ENCODE data around the gene ABHD1.
"Not testable (repeated sequence)": the region's sequence is repeated elsewhere in the genome, so short reads cannot be mapped to it uniquely, and the experiment has no call there.

Gene ABHD1

DNA sequence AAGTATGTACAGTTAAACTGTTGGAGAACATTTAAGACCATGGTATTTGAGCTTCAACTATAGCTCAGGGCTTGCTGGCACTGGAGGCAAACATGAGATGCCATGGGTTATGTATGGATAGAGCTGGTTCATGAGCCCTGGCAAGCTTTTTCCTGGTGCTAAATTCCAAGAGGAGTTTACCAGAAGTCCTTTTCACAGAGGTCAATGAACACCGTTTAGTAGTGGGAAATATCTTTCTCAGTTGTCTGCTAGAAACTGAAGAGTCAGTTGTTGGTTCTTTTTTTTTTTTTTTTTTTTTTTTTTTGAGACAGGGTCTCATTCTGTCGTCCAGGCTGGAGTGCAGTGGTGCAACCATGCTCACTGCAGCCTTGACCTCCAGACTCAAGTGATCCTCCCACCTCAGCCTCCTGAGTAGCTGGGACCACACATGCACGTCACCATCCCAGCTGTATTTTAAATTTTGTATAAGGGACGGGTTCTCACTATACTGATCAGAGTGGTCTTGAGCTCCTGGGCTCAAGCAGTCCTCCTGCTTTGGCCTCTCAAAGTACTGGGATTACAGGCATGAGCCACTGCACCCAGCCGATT is 35.7 kb upstream of the ABHD1 start:
- DNase-seq = no peak

DNA sequence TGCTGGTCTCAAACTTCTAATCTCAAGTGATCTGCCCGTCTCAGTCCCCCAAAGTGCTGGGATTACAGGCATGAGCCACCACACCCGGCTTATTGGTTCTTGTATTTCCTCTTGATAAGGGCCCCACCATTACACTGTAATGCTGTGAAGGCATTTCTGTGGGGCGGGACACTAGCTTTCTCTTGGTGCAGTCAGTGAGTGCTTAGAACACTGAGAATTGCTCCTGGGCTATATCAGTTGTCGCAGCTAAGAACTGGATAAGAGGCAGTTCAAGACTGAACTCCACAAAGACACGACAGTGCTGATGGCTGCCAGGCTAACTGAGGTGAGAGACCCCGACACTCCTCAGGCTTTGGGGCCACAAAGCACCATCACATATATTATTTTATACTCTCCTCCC is 35.0 kb upstream of the ABHD1 start:
- DNase-seq = no peak

DNA sequence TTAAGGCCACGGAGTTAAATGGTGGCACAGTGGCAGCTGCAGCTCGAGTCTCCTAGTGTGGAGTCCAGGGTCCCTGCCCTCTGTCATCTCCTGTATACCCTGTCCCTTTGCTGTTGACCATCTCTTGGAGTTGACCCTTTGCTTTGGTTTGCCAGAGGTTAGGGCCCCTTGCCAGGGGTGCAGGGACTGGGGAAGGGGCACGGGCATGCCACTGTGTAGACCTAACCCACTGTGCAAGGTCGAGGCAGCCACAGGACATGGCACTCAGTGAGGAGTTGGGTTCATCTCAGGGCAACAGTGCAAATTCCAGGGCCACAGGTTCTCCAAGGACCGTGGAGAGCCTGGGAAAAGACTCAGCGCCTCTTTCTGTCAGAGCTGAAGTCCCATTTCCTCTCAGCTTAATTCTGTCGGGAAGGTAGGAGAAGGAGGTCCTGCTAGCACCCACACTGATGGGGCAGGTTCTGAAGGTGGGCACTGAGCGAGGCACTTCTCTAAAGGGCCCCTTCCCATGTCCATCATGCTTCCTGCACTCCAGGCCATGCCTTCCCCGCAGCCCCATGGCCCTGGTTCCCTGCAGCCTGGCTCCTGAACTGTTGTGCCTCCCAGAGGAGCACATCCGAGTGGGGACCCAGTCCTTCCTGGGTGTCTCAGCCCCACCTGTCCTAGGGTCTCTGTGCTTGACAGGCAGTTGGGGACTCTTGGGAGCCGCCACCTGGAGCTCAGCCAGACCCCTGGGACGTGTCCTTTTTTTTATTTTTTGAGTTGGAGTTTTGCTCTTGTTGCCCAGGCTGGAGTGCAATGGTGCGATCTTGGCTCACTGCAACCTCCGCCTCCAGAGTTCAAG is 34.3 kb upstream of the ABHD1 start:
- DNase-seq = no peak

DNA sequence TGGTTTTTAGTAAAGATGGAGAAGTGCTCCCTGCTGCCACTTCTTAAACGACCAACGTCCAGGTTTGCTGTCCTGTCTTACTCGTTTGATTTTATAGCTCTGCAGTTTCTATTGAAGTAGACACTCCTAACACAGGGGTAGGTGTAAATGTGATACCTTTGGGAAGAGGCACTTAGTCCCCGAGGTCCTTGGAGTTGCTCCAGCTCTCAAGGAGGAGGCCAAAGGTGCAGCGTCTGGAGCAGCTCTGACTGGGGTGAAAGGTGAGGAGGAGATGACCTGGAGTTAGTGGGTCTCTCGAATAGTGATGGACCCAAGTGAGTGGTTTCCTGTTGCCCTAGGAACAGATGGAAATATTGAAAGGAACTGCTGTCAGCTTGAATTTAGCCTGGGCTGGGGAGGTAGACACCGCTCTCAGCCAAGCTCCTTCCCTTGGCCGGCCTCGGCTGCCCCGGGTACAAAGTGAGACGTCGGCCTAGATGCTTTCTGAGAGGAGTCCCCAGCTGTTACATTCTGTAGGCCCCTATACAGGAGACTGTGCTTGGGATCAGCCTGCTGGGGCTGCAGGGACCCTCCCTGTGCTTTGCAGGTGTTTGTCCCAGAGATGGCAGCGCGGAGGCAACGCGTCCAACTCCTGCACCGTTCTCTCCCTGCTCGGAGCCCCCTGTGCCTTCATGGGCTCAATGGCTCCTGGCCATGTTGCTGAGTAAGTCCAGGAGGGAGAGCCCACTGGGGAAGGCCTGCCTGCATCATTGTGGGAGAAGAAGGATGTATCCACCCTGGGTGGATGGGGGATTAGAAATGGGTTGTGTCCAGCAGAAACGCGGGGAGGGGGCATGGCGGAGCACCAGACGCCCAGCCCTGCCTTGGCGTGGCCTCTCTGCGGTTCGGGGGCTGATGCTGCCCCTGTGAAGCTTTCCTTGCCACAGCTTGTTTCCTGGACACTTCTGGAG is 31.6 kb upstream of the ABHD1 start:
- no peak for DNase-seq

DNA sequence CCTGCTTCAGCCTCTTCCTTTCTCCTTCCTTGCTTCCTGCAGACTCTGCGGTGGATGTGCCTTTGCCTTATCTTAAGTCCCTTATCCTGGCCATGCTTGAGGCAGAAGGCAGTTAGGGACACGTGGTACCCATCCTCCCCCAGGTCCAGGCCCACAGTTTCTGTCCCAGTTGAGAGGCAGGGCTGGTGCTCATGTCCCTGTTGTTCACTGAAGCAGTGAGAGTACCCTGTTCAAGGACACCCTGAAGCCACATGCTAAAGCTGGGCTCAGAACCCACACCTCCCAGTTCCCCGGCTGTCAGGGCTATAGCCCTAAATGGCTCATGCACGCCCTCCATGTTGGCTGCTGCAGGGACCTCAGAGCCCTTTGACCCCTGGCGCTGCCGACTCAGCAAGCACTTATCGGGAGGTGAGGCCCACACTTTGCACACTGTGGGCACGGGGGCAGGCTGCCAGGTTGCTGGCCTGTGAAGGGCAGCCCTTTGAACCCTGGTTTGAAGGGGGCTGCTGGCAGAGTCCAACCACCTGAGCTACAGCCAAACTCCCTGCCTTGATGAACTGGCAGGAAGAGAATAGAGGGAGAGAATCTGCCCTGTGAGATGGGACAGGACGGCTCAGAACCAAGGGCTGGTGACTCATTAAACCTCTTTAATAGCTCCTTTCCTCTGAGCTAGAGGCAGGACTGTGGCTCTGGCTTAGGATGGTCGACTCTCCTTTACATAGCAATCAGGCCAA is 30.8 kb upstream of the ABHD1 start:
- no peak for DNase-seq

DNA sequence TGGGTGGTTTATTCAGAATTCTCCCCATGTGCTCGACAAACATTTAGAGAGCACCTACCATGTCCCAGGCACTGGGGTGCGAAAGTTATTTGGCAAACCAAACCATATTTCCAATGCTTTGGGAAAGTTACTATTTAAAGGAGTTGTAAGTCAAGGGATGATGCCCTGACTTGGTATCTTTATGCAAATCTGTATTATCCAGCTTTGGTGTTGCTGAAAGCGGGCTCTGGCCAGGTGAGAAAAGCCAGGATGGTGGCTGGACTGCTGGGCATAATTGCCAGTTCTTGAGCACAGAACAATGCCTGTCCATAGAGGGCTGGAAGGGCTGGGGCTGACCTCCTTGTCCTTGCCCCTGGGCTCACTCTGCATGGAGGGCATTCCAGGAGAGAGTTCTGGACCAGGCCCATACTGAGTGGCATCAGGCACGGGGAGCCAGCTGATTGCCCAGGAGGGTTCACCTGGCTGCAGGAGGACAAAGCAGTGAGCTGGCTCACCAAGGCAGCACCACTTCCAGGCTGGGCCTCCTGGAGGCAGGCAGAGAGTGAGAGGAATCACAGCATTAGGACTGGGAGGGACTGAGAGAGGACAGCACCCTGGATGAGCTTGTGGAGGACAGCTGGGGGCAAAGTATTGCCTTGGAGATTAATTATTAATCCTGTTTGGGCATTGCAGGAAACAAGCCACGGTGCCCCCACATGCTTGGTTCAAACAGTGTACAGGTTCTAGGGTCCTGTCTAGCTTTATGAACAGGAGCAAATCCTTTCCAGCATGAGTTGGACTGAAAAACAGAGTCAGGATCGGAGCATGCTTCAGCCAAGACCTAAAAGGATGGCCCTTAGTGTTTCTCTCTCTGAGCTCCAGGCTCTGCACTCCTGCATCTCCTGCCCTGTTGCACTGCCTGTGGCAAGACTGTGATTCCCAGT is 29.9 kb upstream of the ABHD1 start:
- DNase-seq = no peak

DNA sequence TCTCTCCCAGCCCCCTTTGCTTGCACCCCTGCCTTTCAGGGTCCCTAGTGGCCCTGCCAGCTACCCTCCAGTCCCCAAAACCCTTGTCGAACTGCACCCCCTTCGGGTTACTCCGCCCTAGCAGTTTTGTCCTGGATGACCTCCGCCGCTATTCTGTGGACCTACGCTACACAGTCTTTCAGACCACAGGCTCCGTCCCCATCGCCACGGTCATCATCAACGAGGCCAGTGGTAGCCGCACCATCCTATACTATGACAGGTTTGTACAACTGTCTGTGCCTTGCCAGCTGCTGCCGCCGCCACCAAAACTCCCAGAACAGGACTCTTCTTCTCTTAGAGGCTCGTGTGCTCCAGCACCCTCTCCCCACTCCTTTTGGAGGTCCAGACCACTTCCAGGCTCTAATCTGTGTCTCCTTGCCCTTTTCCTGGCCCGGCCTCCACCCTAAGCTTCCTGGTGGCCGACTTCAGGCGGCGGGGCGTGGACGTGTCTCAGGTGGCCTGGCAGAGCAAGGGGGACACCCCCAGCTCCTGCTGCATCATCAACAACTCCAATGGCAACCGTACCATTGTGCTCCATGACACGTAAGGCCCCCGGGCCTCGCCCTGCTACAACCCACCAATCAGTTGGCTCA is 29.1 kb upstream of the ABHD1 start:
- no peak for DNase-seq

DNA sequence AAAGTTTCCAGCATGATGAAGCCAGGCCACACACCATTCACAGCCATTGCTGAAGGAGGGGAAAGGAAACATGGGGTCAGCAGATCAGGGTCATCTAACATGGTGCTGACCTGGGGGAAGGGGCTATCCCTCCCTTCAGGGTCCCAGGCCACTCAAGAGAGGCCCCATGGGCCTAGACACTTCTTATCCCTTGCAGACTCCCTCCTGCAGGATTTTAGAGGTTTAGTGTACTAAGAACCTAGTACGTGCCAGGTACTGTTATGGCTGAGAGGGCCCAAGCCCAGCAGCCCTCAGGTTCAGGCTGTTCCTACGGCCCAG is 28.2 kb upstream of the ABHD1 start:
- DNase-seq = no peak

DNA sequence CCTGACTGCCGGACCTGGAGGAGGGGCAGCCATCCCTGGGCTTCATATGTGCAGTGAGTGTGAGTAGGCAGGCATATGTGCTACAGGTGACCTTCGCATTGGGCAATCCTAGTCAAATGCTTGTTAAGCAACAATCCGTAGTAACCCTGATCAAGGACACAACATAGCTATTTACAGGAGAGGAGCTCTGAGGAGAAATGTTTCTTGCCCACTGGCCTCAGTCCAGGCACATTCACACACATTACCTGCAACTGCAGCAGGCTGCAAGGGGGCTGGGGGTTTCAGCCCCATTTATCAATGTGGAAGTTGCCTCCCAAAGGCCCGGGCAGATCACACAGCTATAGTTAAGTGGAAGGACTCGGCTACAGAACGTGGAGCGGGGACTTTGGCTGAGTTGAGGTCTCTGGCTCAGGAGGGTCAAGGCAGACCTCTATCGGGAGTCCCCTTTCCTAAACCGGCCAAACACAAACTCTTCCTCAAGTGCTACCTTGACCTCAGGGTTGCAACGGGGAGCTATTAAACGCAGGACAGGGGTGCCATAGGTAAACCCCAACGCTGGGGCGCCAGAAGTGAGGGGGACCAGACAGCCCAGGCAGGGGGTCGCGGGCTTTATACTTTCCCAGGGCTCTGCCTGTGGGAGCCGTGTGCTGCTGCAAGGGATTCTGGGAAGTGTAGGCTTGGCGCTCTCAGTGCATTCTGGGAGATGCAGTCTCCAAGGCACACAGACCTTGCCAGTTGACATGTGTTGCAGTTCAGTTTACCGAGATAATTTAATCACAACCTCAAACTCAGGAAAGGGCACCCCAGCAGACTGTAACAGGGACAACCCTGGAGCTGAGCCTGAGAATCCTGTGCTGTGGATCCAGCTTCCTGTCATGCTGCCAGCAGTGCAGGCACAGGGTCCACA is 27.6 kb upstream of the ABHD1 start:
- DNase-seq = peak; percentile 38

DNA sequence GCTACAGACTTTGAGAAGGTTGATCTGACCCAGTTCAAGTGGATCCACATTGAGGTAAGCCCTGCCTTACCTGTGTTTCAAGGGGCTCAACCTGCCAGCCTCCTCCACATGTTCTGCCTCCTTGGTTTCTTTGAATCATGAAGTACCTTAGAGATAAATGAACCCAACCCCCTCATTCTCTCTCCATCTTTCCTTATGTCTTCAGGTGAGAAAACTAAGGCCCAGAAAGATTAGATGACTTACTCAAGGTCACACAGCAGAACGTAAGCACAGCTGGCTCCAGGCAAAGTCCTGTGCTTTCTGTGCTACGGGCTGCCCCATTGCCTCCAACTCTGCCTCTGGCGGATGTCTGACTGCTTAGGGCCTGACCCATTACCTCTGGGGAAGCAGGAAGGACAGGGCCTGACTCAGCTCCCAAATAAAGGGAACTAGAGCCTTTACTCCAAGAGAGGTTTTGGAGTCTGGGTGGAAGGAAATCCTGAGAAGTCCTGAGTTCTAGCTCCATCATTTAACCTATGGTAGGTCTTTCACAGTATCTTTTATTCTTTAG is 26.8 kb upstream of the ABHD1 start:
- DNase-seq = no peak

DNA sequence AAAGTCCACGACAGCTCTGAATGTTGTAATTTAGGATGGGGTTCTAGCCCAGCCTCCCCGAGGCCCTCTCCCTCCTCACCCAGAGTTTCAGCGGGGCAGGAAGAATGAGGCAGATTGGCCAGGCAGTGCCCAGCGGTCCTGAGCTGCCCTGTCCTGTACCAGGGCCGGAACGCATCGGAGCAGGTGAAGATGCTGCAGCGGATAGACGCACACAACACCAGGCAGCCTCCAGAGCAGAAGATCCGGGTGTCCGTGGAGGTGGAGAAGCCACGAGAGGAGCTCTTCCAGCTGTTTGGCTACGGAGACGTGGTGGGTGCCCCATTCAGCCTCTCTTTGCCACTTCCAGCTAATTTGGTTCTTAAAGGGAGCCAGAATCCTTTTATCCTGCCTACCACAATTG is 26.3 kb upstream of the ABHD1 start:
- no peak for DNase-seq

DNA sequence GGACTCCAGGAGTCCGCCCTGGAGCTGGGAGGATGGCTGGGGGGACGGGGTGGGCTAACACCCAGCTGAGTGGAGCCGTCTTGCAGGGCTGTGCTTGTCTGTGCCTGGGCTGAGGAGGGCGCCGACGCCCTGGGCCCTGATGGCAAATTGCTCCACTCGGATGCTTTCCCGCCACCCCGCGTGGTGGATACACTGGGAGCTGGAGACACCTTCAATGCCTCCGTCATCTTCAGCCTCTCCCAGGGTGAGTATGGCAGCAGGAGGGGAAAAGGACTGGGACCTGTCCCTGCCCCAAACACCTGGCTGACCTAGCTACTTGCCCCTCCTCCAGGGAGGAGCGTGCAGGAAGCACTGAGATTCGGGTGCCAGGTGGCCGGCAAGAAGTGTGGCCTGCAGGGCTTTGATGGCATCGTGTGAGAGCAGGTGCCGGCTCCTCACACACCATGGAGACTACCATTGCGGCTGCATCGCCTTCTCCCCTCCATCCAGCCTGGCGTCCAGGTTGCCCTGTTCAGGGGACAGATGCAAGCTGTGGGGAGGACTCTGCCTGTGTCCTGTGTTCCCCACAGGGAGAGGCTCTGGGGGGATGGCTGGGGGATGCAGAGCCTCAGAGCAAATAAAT is 24.2 kb upstream of the ABHD1 start:
- no peak for DNase-seq

DNA sequence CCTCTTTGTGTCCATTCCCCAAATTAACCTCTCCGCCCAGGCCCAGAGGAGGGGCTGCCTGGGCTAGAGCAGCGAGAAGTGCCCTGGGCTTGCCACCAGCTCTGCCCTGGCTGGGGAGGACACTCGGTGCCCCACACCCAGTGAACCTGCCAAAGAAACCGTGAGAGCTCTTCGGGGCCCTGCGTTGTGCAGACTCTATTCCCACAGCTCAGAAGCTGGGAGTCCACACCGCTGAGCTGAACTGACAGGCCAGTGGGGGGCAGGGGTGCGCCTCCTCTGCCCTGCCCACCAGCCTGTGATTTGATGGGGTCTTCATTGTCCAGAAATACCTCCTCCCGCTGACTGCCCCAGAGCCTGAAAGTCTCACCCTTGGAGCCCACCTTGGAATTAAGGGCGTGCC is 23.6 kb upstream of the ABHD1 start:
- no peak for DNase-seq

DNA sequence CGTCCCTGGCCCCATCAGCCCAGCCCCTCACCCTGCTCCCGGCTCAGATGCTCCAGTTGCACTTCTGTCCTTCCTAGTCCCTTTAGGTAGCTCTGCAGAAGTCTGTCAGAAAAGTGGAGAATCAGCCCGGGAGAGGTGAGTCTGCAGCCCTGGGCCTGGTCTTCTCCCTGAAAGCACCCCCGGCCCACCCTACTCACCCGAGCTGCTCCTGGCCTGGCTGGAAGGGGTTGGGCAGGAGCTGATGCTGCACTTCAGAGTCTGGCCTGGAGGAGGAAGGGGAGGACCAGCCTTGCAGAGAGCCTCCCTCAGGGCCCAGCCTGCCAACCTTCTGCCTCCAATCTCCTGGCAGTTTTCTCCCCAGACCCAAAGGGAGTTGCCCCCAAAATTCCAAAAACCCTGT is 21.3 kb upstream of the ABHD1 start:
- no peak for DNase-seq

DNA sequence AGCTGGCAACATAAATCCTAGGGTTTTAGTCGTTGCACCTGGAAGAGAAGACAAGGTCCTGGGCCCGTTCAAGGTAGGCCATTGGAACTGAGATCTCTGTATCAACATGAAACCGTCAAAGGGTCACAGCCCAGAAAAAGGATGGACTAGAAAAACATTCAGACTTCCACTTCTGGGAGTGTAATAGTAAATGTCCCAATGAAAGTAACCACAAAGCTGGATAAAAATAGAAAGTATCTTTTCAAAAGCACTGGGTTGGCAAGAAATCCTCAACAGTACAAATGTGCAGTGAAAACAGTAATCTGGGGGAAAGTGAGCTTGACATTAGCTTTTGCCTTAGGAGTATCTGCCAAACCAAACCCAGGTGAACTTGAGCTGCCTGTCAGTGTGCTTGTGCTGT is 17.6 kb upstream of the ABHD1 start:
- DNase-seq = no peak

DNA sequence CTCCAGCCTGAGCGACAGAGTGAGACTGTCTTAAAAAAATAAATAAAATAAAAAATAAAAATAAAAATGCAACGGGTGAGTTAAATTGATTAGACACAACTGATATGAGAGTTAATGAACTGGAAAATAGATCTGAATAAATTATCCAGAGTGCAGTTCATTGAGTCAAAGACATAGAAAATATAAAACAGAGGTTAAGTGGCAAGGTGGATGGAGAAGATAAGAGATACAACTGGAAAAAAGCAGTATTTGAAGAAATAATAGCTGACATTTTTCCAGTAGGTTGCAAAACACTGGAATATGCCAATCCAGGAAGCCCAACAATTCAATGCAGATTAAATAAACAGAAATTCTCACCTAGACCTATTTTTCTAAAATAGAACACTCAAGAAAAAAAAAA is 15.4 kb upstream of the ABHD1 start:
- DNase-seq = no peak

DNA sequence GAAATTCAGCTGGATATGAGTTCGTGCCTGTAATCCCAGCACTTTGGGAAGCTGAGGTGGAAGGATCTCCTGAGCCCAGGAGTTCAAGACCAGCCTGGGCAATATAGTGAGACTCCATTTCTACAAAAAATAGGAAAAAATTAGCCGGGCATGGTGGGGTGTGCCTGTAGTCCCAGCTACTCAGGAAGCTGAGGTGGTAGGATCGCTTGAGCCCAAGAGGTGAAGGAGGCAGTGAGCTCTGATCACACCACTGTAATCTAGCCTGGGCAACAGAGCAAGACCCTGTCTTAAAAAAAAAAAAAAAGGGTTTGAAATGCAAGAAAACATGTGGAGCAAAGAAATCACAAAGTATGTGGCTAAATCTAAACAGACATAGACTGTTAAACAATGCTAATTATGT is 14.5 kb upstream of the ABHD1 start:
- no peak for DNase-seq

DNA sequence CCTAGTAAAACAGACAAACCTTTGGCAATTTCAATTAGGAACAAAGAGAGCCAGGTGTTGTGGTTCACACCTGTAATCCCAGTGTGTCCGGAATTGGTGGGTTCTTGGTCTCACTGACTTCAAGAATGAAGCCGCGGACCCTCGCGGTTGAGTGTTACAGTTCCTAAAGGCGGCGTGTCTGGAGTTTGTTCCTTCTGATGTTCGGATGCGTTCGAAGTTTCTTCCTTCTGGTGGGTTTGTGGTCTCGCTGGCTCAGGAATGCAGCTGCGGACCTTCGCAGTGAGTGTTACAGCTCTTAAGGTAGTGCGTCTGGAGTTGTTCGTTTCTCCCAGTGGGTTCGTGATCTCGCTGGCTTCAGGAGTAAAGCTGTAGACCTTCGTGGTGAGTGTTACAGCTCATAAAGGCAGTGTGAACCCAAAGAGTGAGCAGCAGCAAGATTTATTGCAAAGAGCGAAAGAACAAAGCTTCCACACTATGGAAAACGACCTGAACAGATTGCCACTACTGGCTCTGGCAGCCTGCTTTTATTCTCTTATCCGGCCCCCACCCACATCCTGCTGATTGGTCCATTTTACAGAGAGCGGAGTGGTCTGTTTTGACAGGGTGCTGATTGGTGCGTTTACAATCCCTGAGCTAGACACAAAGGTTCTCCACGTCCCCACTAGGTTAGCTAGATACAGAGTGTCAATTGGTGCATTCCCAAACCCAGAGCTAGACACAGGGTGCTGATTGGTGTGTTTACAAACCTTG is 12.8 kb upstream of the ABHD1 start:
- not testable (repeated sequence) for DNase-seq

Measured in activated T-cell treated with anti-CD3 and anti-CD28 coated beads, Interleukin-2, amount 50 U/mL, for 1 hour (primary cell).